Measurements from ENCODE around the gene CEP76.
"Not testable (repeated sequence)": the region's sequence is repeated elsewhere in the genome, so short reads cannot be mapped to it uniquely, and the experiment has no call there.

Gene CEP76

DNA sequence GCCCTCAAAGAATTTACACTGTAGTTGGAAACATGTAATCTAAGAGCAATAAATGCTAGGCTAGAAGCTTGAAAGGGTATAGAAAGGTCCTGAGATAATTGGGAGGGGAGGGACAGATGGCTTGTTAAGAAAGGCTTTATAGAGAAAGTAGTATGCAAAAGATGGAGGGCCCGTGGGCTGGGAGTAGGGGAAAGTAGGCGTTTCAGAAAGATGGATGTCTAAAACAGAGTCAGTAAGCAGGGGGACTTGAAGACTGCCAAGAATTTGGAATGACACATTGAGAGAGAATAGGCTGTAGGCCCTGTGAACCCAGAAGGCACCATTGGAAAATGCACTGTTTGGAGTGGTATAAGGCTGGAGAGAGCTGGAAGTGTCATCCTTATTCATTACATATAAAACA, 1.1 kb upstream of the CEP76 start:
- peak; percentile 25 for DNase-seq

DNA sequence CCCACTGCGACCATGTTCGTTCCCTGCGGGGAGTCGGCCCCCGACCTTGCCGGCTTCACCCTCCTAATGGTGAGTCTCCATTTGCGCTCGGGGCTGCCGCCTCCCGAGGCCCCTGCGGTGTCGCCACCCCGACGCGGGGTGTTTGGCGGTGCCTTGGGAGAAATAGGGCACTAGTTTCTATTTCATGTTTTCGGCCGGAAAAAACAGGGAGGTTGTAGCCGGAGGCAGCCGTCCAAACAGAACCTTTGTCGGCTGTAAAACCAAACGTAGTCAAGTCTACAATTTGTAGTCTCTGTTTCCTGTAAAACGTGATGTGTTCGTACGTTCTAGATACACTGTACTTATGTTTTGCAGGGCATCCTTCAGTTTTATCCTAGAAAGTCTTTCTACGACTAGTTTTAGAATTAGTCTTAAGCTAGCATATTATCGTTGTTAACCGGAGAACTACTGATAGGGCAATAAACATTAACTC, 609 bp upstream of the CEP76 start:
- DNase-seq = peak; percentile 55

DNA sequence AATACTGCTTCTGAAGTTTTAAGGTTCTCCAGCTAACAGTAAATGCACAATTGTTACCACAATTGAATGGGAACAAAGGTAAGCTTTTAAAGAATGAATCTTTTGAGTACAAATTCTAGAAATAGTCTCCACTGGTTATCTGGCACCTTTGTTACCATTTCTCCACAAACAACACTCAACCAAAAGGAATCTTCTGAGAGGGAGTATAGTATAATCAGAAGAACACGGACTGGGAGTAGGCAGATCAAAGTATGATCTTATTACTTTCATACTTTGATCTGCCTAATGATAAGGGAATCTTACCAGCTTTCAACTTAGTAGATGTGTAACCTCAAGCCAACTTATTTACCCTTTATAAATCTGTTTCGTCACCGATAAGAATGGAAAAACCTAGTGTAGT, 1.4 kb downstream of the CEP76 start:
- no peak for DNase-seq

DNA sequence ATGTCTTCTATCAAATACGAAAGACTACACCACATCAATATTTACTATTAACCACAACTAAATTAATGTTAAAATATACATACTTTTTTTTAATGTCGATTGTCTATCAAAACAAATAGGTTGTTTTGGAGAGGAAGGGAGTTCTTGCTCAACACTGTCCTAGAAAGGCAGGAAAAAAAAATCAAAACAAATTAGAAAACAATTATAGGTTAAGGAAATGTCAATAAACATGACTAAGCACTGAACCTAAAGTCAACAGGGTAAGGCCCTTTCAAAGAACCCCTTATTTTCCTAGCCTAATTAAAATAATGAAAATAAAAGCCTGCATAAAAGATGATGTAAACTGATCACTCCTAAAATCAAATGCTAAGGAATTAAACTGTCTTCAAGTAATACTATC, 2.8 kb downstream of the CEP76 start:
- peak; percentile 38 for DNase-seq

DNA sequence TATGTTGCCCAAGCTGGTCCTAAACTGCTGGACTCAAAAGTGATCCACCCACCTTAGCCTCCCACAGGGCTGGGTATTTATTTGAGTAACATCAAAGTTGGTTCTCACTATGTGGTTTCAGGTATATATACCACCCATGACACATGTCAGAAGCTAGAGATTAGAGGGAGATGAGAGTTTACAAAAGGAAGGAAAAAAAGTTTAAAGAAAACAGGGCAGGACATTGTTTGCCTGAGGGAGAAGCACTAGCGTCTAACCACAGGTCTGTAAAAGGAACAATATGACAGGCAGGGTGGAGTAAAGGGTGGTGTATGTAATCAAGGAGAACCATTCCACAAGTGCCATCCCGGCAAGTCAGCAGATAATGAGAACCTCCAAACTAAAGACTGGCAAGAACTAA, 8.5 kb downstream of the CEP76 start:
- no peak for DNase-seq

DNA sequence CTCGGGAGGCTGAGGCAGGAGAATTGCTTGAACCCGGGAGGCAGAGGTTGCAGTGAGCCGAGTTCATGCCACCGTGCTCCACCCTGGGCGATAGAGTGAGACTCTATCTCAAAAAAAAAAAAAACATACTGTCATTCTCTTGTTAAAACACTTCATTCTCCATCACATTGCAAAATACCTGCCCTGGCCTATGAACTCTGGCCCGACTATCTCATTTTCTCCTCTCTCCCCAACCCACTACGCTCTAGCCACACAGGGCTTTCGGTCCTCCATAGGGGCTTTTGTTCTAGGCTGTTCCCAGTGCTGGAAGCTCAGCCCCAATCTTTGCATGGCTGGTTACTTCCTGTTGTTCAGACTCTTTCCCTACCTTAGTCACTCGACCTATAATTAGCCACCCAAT, 10.3 kb downstream of the CEP76 start:
- no peak for DNase-seq

DNA sequence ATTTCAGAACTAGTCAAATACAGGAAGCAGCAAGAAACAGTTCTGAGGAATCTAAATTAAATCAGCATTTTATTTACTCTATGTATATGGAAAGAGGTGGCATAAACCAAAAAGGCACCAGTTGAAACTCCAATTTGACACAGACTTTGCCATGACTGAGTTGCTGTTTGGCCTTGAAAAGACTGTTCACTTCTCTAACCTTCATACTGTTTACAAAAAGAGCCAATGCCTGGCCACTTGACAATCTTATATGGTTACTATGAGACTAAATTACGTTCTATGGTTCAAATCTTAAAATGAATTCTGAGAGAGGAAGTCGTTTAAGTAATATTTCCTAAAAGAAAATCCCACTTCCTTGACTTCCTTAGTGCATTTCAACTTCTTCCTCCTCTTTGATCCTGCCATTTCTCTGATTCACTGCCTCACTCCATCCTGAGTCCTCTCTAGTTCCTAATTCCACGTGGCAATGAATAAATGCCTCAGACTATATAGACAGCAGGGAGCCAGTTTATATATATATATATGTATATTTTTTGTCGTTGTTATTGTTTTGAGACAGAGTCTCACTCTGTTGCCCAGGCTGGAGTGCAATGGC, 13.2 kb downstream of the CEP76 start:
- no peak for DNase-seq

DNA sequence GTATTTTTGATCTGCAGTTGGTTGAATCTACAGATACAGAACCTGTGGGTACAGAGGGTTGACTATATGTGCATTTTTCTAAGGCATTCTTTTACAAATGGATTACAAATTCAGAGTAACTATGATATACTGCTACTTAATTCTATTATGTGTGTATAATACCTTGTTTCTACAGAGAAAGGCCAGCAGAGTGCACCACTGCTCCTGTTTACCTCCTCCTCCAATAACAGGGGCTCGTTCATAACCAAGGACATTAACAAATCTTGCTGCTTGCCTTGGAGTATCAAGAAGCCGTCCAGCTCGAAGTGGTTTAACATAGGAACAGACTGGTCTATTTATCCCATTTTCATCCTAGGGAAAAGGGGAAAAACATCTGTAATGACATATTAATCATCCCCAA, 16.4 kb downstream of the CEP76 start:
- no peak for DNase-seq

DNA sequence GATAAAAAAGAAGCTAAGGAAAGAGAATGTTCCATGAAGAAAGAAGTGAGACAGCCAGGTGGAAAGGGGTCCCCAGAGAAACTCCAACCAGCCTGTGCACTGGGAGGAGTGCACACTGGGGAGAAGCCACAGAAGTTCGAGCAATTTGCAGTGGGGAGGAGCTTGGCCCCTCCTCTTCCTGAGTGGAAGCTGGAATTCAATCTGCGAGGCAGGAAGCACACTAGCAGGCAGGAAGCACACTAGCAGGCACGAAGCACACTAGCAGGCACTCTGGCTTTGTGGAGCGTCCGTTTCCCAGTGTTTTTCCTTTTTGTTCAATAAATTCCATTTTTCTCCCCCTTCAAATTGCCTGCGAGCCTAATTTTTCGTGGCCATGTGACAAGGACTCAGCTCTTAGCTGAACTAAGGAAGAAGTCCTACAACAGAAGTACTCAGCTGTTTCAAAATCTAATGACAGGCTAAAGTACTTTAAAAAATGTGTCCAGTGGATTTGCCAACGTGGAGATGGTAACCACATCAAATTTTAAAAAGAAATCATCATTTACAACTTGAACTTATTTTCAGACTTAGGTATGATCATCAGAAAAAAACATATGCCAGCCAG, 23.2 kb downstream of the CEP76 start:
- DNase-seq = no peak

DNA sequence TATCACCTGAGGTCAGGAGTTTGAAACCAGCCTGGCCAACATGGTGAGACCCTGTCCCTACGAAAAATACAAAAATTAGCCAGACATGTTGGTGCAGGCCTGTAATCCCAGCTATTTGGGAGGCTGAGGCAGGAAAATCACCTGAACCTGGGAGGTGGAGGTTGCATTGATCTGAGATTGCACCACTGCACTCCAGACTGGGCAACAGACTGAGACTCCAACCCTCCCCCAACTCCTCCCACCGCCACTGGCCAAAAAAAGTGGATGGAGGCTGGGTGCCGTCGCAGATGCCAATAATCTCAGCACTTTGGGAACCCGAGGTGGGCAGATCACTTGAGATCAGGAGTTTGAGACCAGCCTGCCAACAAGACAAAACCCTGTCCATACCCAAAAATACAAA, 34.5 kb downstream of the CEP76 start:
- no peak for DNase-seq

DNA sequence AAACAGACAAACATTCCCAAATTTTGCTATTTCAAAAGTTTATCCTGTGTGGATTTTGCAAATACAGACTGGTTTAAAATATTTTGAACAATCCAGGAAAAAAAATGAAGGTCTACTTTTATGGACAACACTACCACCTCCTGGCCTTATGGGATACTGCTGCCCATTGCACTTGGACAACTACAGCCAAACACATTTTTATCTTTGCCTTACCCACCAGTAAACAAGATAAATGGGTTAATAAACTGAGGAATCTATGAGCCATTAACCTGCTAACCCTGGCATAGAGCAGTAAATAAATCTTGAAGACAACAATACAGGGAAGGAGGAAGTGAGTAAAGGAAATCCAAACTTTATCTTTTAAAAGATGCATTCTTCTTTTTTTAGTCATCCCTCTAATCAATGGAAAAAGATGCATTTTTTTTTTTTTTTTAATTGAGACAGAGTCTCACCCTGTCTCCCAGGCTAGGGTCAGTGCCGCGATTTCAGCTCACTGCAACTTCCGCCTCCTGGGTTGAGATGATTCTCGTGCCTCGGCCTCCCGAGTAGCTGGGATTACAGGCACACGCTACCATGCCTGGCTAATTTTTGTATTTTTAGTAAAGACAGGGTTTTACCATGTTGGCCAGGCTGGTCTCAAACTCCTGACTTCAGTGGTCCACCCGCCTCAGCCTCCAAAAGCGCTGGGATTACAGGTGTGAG, 42.5 kb downstream of the CEP76 start:
- DNase-seq = peak; percentile 59

DNA sequence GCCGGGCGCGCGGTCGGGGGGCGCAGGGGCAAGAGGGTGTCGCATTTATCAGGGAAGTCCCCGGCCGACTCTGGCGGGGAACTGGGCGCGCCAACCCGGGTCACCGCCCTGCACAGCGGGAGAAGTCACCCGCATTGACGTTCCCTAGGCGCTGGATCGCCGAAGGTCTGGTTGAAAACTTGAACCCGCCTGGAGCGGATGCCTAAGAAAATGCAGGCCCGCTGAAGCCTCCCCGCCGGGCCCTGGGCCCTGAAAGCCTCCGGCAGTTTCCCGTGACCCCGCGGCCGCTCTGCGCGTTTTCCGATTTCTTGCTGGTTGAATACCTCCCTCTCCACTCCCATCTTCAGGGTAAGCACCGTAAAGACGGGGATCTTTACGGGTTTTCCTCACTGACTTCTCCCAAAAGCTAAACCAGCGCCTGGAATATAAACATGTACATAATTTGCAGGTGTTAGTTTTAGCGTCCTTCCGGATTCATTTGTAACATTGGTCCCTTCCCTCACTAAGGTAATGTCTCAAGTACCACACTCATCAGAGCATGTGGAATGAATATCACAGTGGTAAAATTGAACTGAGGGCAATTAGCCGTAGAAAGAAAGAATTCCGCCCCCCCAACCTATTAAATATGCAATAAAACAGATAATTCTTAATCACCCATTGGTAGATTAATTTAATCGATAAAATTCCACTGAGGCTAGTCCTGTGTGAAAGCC, 43.9 kb downstream of the CEP76 start:
- peak; percentile 31 for DNase-seq

DNA sequence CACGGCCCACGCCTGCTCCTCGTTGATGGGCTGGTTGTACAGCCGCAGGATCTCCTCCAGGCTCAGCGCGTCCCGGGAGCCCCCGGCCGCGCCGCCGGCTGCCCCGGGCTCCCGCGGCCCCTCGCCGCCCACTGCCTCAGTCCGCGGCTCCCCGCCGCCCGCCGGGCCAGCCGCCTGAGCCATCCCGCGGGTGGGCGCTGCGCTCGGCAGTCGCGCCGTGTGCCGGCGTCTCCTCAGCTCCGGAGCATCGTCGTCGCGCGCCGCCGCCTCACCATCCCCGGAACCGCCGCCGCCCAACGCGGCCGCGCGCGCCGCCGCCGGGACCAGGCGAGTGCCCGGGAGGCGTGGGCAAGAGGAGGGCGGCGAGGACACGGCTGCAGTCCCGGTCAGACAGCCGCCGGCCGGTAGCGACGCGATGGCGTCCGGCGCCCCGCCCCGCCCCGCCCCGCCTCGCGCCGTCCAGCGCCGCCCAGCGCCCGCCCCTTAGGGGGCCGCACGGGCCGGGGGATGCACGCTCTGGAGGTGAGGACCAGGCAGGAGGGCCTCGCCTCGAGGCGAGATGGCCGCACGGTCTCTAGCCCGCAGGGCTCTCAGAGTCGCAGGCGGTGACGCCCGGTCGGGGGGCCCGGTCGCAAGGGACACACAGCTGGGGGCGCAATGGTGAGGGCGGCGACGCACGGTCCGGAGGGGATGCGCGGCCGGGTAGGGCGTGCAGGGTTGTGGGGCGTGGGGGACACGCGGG, 44.7 kb downstream of the CEP76 start, which contains the start of gene SPIRE1:
Gene SPIRE1, minus strand, starts transcription at position 424 of the 742 bp plus-strand sequence. Its CDS starts 241 bp downstream, at position 183.
- DNase-seq = peak; percentile 60

DNA sequence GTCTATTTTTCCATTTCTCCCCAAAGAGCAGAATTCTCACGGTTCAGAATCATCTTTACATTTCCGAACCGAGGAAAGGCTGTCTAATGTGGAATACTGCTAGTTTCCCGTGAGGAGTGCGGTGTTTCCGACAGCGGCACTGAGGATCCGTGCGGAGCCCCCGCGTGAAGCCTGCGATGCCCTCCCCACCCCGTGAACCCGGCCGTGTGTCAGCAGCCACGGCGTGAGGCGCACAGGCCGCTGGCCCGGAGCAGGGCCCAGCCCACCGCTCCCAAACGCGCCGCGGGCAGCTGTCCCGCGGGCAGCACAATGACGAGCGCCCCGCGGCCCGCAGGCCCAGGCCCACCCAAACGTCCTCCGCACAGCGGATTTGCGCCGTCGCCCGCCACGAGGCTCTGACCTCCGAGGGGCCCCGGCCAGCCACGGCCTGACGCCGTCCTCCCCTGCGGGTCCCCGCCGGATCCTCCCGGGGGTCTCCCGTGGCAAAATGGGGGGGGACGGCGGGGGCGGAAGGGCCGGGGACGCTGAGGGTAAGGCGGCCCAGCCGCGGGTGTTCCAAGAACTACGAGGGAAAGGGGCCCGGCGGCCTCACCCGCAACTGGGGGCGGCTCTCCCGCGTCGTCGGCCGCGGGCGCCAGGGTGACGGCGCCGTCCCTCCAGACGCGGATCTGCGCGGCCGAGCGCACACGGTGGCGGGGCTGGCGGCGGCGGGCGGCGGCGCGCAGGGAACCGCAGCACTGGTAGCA, 45.4 kb downstream of the CEP76 start:
- no peak for DNase-seq

DNA sequence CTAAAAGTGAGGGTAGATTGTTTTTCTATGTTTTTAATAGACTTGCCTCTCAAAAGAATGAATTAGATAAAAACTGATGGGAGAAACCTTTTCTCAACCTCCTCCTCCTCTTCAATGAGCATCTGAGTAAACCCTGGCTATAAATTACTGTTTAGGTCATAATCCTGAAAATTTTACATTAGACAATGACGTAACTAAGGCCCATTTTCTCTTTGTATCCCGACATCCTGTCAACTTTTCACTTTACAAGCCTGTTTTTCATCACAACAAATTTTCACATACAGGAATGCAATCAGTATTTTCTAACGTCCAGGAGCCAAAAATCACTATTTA, 46.0 kb downstream of the CEP76 start:
- DNase-seq = peak; percentile 23

DNA sequence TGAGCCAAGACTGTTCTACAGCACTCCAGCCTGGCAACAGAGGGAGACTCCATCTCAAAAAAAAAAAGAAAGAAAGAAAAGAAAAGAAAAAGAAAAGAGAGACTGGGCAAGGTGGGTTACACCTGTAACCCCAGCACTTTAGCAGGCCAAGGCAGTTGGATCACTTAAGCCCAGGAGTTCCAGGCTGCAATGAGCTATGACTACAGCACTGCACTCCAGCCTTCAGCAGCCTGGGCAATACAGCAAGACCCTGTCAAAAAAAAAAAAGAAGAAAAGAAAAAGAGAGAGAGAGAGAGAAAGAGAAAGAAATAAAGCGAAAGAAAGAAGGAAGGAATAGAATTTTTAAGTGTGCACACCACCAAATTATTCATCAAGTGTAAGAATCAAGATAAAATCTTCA, 47.6 kb downstream of the CEP76 start:
- no peak for DNase-seq

DNA sequence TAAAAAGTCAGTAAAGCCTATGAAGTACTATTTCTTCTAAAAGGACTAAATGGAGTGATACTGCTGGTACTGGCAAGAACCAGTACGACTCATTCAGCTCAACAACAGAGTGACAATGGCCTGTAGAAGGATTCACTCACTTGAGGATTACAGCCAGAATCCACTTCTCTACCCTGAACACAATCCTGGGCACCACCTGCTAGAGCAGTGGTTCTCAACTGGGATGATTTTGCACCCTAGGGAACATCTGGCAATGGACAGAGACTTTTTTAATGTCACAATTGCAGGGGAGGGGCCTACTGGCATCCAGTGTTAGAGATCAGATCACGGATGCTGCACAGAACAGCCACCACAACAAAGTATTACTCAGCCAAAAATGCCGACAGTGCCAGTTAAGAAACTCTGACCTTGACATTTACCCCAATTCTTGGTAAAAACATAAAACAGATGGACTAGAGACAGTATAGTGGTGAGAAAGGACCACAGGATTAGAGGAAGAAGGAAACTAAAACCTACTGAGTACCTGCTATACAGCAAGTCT, 49.6 kb downstream of the CEP76 start:
- DNase-seq = no peak

DNA sequence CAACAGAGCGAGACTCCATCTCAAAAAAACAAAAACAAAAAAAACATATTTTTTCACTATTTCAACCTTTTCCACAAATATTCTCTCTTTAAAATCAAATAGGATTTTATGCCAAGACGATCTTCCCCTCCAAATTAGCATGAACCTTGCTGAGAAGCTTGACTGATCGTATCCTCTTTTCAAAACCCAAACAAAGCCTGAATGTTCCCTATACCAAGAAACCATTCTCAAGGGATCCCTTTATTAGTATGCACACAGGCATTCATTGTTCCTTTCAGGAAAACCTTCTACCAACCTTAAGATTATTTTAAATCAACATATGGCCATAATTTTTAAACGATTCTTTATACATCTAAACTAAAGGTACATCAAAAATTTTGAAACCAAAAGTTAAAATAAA, 50.9 kb downstream of the CEP76 start:
- DNase-seq = no peak

DNA sequence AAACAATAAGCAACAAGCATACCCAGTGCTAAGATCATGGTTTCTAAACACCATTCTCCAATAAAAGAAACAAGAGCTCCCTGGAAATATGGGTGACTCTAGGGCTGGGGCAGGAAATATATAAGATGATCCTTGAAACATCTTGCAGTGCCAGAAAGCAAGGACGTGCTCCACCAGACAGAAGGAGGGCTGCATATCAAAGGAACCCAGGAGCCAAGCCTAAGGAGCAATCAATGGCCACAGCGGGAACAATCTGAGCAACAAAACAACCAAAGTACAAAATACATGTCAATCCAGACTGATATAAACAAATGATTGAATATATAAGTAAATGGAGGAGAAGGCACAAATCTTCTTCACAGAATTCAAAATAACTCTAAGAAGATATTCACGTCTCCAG, 54.8 kb downstream of the CEP76 start:
- no peak for DNase-seq

DNA sequence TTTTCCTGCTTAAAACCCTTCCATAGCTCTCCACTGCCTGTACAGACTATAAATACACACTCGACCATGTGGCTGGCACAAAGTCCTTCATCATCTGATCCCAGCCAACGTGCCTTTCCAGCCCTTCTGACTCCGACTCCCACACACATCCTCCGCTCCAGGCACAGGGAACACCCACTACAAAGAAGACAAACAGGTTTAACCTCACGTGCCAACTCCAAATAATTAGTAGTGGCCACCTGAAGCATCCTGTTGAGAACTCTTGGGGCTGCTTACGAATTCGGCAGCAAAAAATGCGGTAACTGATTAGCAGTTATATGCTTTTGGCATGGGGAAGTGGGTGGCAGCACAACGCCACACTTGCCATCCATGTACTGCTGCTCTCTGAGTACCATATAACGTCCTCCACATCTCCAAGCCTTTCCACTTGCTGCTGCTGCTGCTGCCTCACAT, 56.7 kb downstream of the CEP76 start:
- DNase-seq = no peak

DNA sequence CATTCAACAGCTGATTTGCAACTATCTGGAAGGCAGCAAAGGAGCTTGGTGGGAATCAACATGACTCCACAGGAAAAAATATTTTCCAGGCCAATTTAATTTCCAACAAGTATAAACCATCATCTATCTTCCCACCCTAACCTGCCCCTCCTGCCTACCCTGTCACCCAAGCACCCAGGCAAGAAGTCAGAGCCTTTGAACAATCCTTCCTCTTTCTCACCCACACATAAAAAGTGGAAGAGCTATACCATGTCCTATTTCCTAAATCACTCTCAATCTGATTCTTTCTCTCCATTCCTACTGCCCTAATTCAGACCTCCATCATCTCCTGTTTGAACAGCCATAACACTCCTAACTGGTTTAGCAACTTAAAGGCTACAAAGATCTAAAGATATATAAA, 57.3 kb downstream of the CEP76 start:
- no peak for DNase-seq

DNA sequence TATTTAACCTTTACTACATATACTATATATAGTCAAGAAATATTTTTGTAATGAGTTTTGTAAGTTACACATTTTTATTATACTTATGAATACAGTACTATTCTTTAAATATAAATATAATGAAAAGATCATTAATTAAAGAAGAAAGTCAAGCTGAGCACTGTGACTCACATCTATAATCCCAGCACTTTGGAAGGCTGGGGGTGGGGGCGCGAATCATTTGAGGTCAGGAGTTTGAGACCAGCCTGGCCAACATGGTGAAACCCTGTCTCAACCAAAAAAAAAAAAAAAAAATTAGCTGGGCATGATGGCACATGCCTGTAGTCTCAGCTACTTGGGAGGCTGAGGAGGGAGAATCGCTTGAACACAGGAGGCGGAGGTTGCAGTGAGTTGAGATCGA, 58.8 kb downstream of the CEP76 start:
- DNase-seq = not testable (repeated sequence)
